HG03108 (cell line): ENCODE data around the gene ZBTB20.
A peak's percentile ranks its signal among the peaks of the same experiment; 100 is the strongest.

ENCODE experiments used
- ATAC-seq: cut with Tn5 transposase; IDR thresholded peaks from one replicate; pipeline ENCODE4 v1.9.1; 2021; ENCODE audit warnings: moderate library complexity; ENCODE audit not compliant: unreplicated experiment

ZBTB20 gene

GRCh38 chr3:114361391-114361790, 785.7 kb downstream of the ZBTB20 start:
- ATAC-seq = no peak

- ATAC-seq = no peak
These were observed 790.6 kb downstream of the ZBTB20 start for GRCh38 chr3:114356525-114356924.

- no peak for ATAC-seq
These were observed 791.0 kb downstream of the ZBTB20 start for GRCh38 chr3:114356066-114356465.

- no peak for ATAC-seq
These were observed 791.4 kb downstream of the ZBTB20 start for GRCh38 chr3:114355653-114356052.

GRCh38 chr3:114351822-114352145, 795.3 kb downstream of the ZBTB20 start:
- ATAC-seq = no peak

- no peak for ATAC-seq
These were observed 795.8 kb downstream of the ZBTB20 start for GRCh38 chr3:114351123-114351821.

- ATAC-seq = no peak
These were observed 796.4 kb downstream of the ZBTB20 start for GRCh38 chr3:114350690-114351089.

- ATAC-seq = no peak
These were observed 796.8 kb downstream of the ZBTB20 start for GRCh38 chr3:114350271-114350670.

- no peak for ATAC-seq
These were observed 802.6 kb downstream of the ZBTB20 start for GRCh38 chr3:114344492-114344891.

GRCh38 chr3:114338651-114339357, 808.3 kb downstream of the ZBTB20 start:
- no peak for ATAC-seq

- ATAC-seq = no peak
These were observed 810.2 kb downstream of the ZBTB20 start for GRCh38 chr3:114336857-114337256.

- no peak for ATAC-seq
These were observed 810.9 kb downstream of the ZBTB20 start for GRCh38 chr3:114336122-114336697.

- ATAC-seq = no peak
These were observed 813.2 kb downstream of the ZBTB20 start for GRCh38 chr3:114333923-114334240.

GRCh38 chr3:114333180-114333922, 813.7 kb downstream of the ZBTB20 start:
- no peak for ATAC-seq

- ATAC-seq = peak; percentile 44
These were observed 814.5 kb downstream of the ZBTB20 start for GRCh38 chr3:114332342-114333179.

GRCh38 chr3:114331710-114332109, 815.4 kb downstream of the ZBTB20 start:
- no peak for ATAC-seq

GRCh38 chr3:114331007-114331406, 816.1 kb downstream of the ZBTB20 start:
- no peak for ATAC-seq

GRCh38 chr3:114329823-114330222, 817.3 kb downstream of the ZBTB20 start:
- ATAC-seq = no peak

- no peak for ATAC-seq
These were observed 818.7 kb downstream of the ZBTB20 start for GRCh38 chr3:114328345-114328744.

GRCh38 chr3:114327665-114328064, 819.4 kb downstream of the ZBTB20 start:
- no peak for ATAC-seq
